HCT116 (cell line): ENCODE results near the gene TGFBR3. TPM values are rescaled to one million over a fixed set of nuclear protein-coding genes. Genes with fewer than 3 reads are reported as not detected.

Experiments used
- ATAC-seq: fragments of 200-7000 bp; cut with Tn5 transposase; 2 replicates; pipeline ENCODE4 v1.9.1; 2020; ENCODE audit warnings: mild to moderate bottlenecking, moderate library complexity
- BruUV-seq: library from RNA; stranded (reverse); fragments of 400-500 nt; replicated peaks from 2 replicates; lab custom pipeline; 2021; lab: Mats Ljungman, UMichigan
- CTCF ChIA-PET: fragments of 300-600 bp; sonication (Branson Sonifier 250); formaldehyde crosslinking; loops from one replicate; lab custom pipeline; 2021; ENCODE audit warnings: antibody characterized with exemption; lab: Charles Lee
- POLR2A ChIA-PET: fragments of 300-600, 350-600 bp; sonication (Branson Sonifier 250); formaldehyde crosslinking; loops from one replicate; lab custom pipeline; 2021; ENCODE audit warnings: antibody characterized with exemption; lab: Charles Lee
- RAD21 ChIA-PET, 2 experiments: fragments of 300-600 bp; sonication (Branson Sonifier 250); formaldehyde crosslinking; loops; one replicate each; lab custom pipeline; 2023; ENCODE audit warnings: low total read pairs in 2 of 2; ENCODE audit not compliant: uncharacterized antibody in 2 of 2, unreplicated experiment in 2 of 2, low non-redundant PET in 1 of 2; lab: Charles Lee
- DNase-seq: peaks from one replicate; pipeline ENCODE4 v3.0.0-alpha.2; 2010; ENCODE audit warnings: low read depth, low spot score
- H2AFZ ChIP-seq: fragments of 200-600 bp; shearing (Covaris generic), sonication (generic); 2 replicates; pipeline ENCODE4 v1.6.1; 2017; ENCODE audit warnings: low read depth, mixed run types, mixed read lengths, antibody characterized with exemption, low read length; ENCODE audit not compliant: poor library complexity, severe bottlenecking
- H3K27ac ChIP-seq: 2 replicates; pipeline ENCODE4 v1.5.1; 2012; ENCODE audit warnings: low read depth, low read length
- H3K27me3 ChIP-seq: fragments of 200-600 bp; sonication (generic); 2 replicates; pipeline ENCODE4 v1.6.1; 2016; ENCODE audit warnings: mixed run types, low read length, mixed read lengths; ENCODE audit not compliant: insufficient read depth
- H3K36me3 ChIP-seq, 2 experiments: fragments of 200-500 bp in 1 of 2; fragments of 200-600 bp in 1 of 2; sonication (Bioruptor generic) in 1 of 2; sonication (generic) in 1 of 2; 2 replicates each; pipeline versions ENCODE4 v1.5.1 to v1.6.1; 2014 to 2016; ENCODE audit warnings: low read length in 2 of 2, inconsistent platforms in 1 of 2, mixed read lengths in 1 of 2, mixed run types in 1 of 2; ENCODE audit not compliant: insufficient read depth in 2 of 2, control insufficient read depth in 1 of 2
- H3K4me1 ChIP-seq, 2 experiments: fragments of 200-600 bp in 1 of 2; sonication (generic) in 1 of 2; 2 replicates each; pipeline versions ENCODE4 v1.5.1 to v1.6.1; 2012 to 2017; ENCODE audit warnings: low read length in 2 of 2, inconsistent platforms in 1 of 2, mild to moderate bottlenecking in 1 of 2, mixed read lengths in 1 of 2, mixed run types in 1 of 2, moderate library complexity in 1 of 2; ENCODE audit not compliant: insufficient read depth in 2 of 2, control insufficient read depth in 1 of 2
- H3K4me2 ChIP-seq: fragments of 200-600 bp; sonication (generic); 2 replicates; pipeline ENCODE4 v1.6.1; 2017; ENCODE audit warnings: mixed run types, low read length, mixed read lengths
- H3K4me3 ChIP-seq, 2 experiments: fragments of 200-600 bp in 1 of 2; sonication (generic) in 1 of 2; replicated peaks in 1 of 2; 2 replicates each; pipeline ENCODE4 v1.5.1; 2011 to 2016; ENCODE audit warnings: low read length in 2 of 2, control low read depth in 1 of 2, low read depth in 1 of 2, mild to moderate bottlenecking in 1 of 2, mixed read lengths in 1 of 2, mixed run types in 1 of 2
- H3K79me2 ChIP-seq: fragments of 200-600 bp; sonication (generic); 2 replicates; pipeline ENCODE4 v1.6.1; 2017; ENCODE audit warnings: mild to moderate bottlenecking, mixed run types, low read length, moderate library complexity, mixed read lengths; ENCODE audit not compliant: insufficient read depth
- H3K9ac ChIP-seq: fragments of 200-600 bp; sonication (generic); 2 replicates; pipeline ENCODE4 v1.6.1; 2016; ENCODE audit warnings: low read length, mixed read lengths
- H3K9me2 ChIP-seq: fragments of 200-600 bp; sonication (generic), shearing (Covaris generic); 2 replicates; pipeline ENCODE4 v1.6.1; 2017; ENCODE audit warnings: mixed run types, mild to moderate bottlenecking, moderate library complexity; ENCODE audit not compliant: insufficient read depth
- H3K9me3 ChIP-seq, 2 experiments: fragments of 200-500 bp in 1 of 2; fragments of 200-600 bp in 1 of 2; sonication (Bioruptor generic) in 1 of 2; sonication (generic) in 1 of 2; 2 replicates each; pipeline ENCODE4 v1.6.1; 2014 to 2017; ENCODE audit warnings: low read length in 2 of 2, mixed read lengths in 2 of 2, inconsistent platforms in 1 of 2, low read depth in 1 of 2, mild to moderate bottlenecking in 1 of 2, mixed run types in 1 of 2, moderate library complexity in 1 of 2; ENCODE audit not compliant: control insufficient read depth in 1 of 2, insufficient read depth in 1 of 2
- H4K20me1 ChIP-seq: fragments of 200-600 bp; sonication (generic), shearing (Covaris generic); 2 replicates; pipeline ENCODE4 v1.6.1; 2017; ENCODE audit warnings: mixed run types, mild to moderate bottlenecking, moderate library complexity; ENCODE audit not compliant: insufficient read depth
- ATF3 ChIP-seq: IDR thresholded peaks from 2 replicates; pipeline ENCODE4 v1.6.1; 2012
- CTCF ChIP-seq, 3 experiments: fragments of 200-600 bp in 1 of 3; sonication (generic) in 1 of 3; IDR thresholded peaks in 2 of 3; conservative IDR thresholded peaks in 1 of 3; 2 replicates each; pipeline ENCODE4 v1.5.1; 2012 to 2017; ENCODE audit warnings: low read depth in 2 of 3, low read length in 2 of 3, antibody characterized with exemption in 1 of 3, borderline replicate concordance in 1 of 3, control low read depth in 1 of 3, mild to moderate bottlenecking in 1 of 3, mixed read lengths in 1 of 3, mixed run types in 1 of 3, moderate library complexity in 1 of 3; ENCODE audit not compliant: insufficient read depth in 1 of 3
- EZH2 ChIP-seq: fragments of 200-600 bp; sonication (generic); IDR thresholded peaks from 2 replicates; pipeline ENCODE4 v1.6.1; 2017; ENCODE audit warnings: antibody characterized with exemption, mixed run types
- MAX ChIP-seq: IDR thresholded peaks from 2 replicates; pipeline ENCODE4 v1.6.1; 2012
- POLR2A ChIP-seq: IDR thresholded peaks from 2 replicates; pipeline ENCODE4 v1.7.0; 2011; ENCODE audit warnings: borderline replicate concordance; ENCODE audit not compliant: insufficient read depth, insufficient read length; ENCODE audit errors: extremely low read depth
- POLR2AphosphoS5 ChIP-seq: IDR thresholded peaks from 2 replicates; pipeline ENCODE4 v1.6.1; 2011; ENCODE audit warnings: mild to moderate bottlenecking, low read depth, low read length, moderate library complexity
- REST ChIP-seq: IDR thresholded peaks from 2 replicates; pipeline ENCODE4 v1.6.1; 2012; ENCODE audit warnings: low read depth
- SIN3A ChIP-seq: IDR thresholded peaks from 2 replicates; pipeline ENCODE4 v1.6.1; 2012; ENCODE audit warnings: low read depth
- SP1 ChIP-seq: IDR thresholded peaks from 2 replicates; pipeline ENCODE4 v1.6.1; 2012; ENCODE audit warnings: low read depth
- TCF7L2 ChIP-seq: IDR thresholded peaks from 2 replicates; pipeline ENCODE4 v1.7.0; 2011; ENCODE audit warnings: borderline replicate concordance, inconsistent platforms; ENCODE audit not compliant: insufficient read depth, insufficient read length; ENCODE audit errors: extremely low read depth
- ZFX ChIP-seq: fragments of 450-650 bp; IDR thresholded peaks from 2 replicates; pipeline ENCODE4 v1.6.1; 2017
- ZNF274 ChIP-seq: fragments of 200-500 bp; sonication (Bioruptor generic); IDR thresholded peaks from 2 replicates; pipeline ENCODE4 v1.6.1; 2014; ENCODE audit warnings: mild to moderate bottlenecking, low read depth, low read length, inconsistent platforms
- intact Hi-C: fragments of 100-400 bp; cut with micrococcal nuclease; formaldehyde crosslinking; loops from 2 replicates; pipeline ENCODE4 v1.10.0; 2022
- total RNA-seq: library from RNA; stranded (reverse); gene quantifications from one replicate; pipeline ENCODE4 v1.2.1, GENCODE V29; 2021; ENCODE audit not compliant: unreplicated experiment

Gene TGFBR3
- total RNA-seq, 1 experiment from 2014 or later, result 7.1 TPM

GRCh38 chr1:91704746-91705145 is 181.2 kb downstream of the TGFBR3 start:
- BruUV-seq, result no TSS peak
- H3K79me2 ChIP-seq, result no peaks in the 10 kb centered on the region
- ATAC-seq, result no peak
- no peaks in the 10 kb centered on the region for H3K36me3 ChIP-seq
- no peaks in the 10 kb centered on the region for H3K4me1 ChIP-seq
- DNase-seq, result no peak
- POLR2A ChIA-PET, result interaction anchor here (0.6 kb wide), 1 partner anchor 22 kb away, joined by 3 read pairs; no protein-coding TSS in a partner anchor
- CTCF ChIA-PET, result no interaction called here
- H3K4me2 ChIP-seq, result no peak overlapping the region
- TF ChIP-seq ZNF274 (no peak), CTCF (IDR thresholded peaks at IDR 0.05 in 2 of 3, conservative IDR thresholded peaks at IDR 0.05 in 1 of 3; ENCODE audit: borderline replicate concordance in 1 of 3, insufficient read depth in 1 of 3, low read depth in 2 of 3, low read length in 2 of 3) (no peak), POLR2AphosphoS5 (no peak), ZFX (no peak), TCF7L2 (no peak)
- intact Hi-C loops, result no loop called here
- no peak overlapping the region for H3K4me3 ChIP-seq
- H2AFZ ChIP-seq, result no peak overlapping the region
- H3K9me3 ChIP-seq, result no peaks in the 10 kb centered on the region
- H3K27ac ChIP-seq, result no peak overlapping the region
- H3K9ac ChIP-seq, result no peak overlapping the region
- RAD21 ChIA-PET, result no interaction called here
- no peaks in the 10 kb centered on the region for H3K9me2 ChIP-seq
- H3K27me3 ChIP-seq, result no peaks in the 10 kb centered on the region
- no peaks in the 10 kb centered on the region for H4K20me1 ChIP-seq

- Histone ChIP-seq H3K9me3 (no peaks in the 10 kb centered on the region), H3K4me2 (no peak overlapping the region), H4K20me1 (no peaks in the 10 kb centered on the region), H3K79me2 (no peaks in the 10 kb centered on the region), H3K27me3 (no peaks in the 10 kb centered on the region), H3K9ac (no peak overlapping the region), H3K36me3 (no peaks in the 10 kb centered on the region), H3K9me2 (no peaks in the 10 kb centered on the region), H3K4me1 (no peaks in the 10 kb centered on the region), H3K4me3 (no peak overlapping the region), H2AFZ (no peak overlapping the region), H3K27ac (no peak overlapping the region)
- DNase-seq, result no peak
- ChIA-PET CTCF (no interaction called here), POLR2A (no interaction called here), RAD21 (no interaction called here)
- no peak for ATAC-seq
- intact Hi-C loops, result no loop called here
- no TSS peak for BruUV-seq
- TF ChIP-seq ATF3 (no peak), ZFX (no peak), MAX (no peak), EZH2 (no peak), SIN3A (no peak), SP1 (no peak), REST (no peak), CTCF (IDR thresholded peaks at IDR 0.05 in 2 of 3, conservative IDR thresholded peaks at IDR 0.05 in 1 of 3; ENCODE audit: borderline replicate concordance in 1 of 3, insufficient read depth in 1 of 3, low read depth in 2 of 3, low read length in 2 of 3) (no peak), POLR2A (no peak)
Measured at GRCh38 chr1:91703095-91703494, 182.9 kb downstream of the TGFBR3 start.
